Measurements from ENCODE around the gene PNPLA6.

Gene PNPLA6

GRCh38 chr19:7578127-7578526, 42.6 kb downstream of the PNPLA6 start:
- H3K4me3 ChIP-seq (ENCODE audit: low read depth, low read length): no peak overlapping the region
- no peak for DNase-seq (ENCODE audit: low read depth)
- TF ChIP-seq MAX (IDR thresholded peaks at IDR 0.05; ENCODE audit: low read depth, low read length) (no peak), CTCF (IDR thresholded peaks at IDR 0.05; ENCODE audit: low read depth, low read length) (no peak), MYC (IDR thresholded peaks at IDR 0.05; ENCODE audit: low read depth, low read length) (no peak), POLR2A (IDR thresholded peaks at IDR 0.05; ENCODE audit: extremely low read depth, insufficient read length) (no peak)

- TF ChIP-seq MAX (IDR thresholded peaks at IDR 0.05; ENCODE audit: low read depth, low read length): no peak
- TF ChIP-seq POLR2A (IDR thresholded peaks at IDR 0.05; ENCODE audit: extremely low read depth, insufficient read length): no peak
- TF ChIP-seq CTCF (IDR thresholded peaks at IDR 0.05; ENCODE audit: low read depth, low read length): no peak
- TF ChIP-seq MYC (IDR thresholded peaks at IDR 0.05; ENCODE audit: low read depth, low read length): no peak
- no peak for DNase-seq (ENCODE audit: low read depth)
- no peak overlapping the region for H3K4me3 ChIP-seq (ENCODE audit: low read depth, low read length)
Measured at GRCh38 chr19:7579182-7579581, 43.7 kb downstream of the PNPLA6 start.

GRCh38 chr19:7582446-7582845, 46.9 kb downstream of the PNPLA6 start:
- no peak for TF ChIP-seq POLR2A (IDR thresholded peaks at IDR 0.05; ENCODE audit: extremely low read depth, insufficient read length)
- no peak for TF ChIP-seq MYC (IDR thresholded peaks at IDR 0.05; ENCODE audit: low read depth, low read length)
- no peak for TF ChIP-seq CTCF (IDR thresholded peaks at IDR 0.05; ENCODE audit: low read depth, low read length)
- TF ChIP-seq MAX (IDR thresholded peaks at IDR 0.05; ENCODE audit: low read depth, low read length): no peak
- no peak overlapping the region for H3K4me3 ChIP-seq (ENCODE audit: low read depth, low read length)
- no peak for DNase-seq (ENCODE audit: low read depth)

GRCh38 chr19:7589822-7590221, 54.3 kb downstream of the PNPLA6 start:
- no peak overlapping the region for H3K4me3 ChIP-seq (ENCODE audit: low read depth, low read length)
- DNase-seq (ENCODE audit: low read depth): no peak
- TF ChIP-seq CTCF (IDR thresholded peaks at IDR 0.05; ENCODE audit: low read depth, low read length) (no peak), MYC (IDR thresholded peaks at IDR 0.05; ENCODE audit: low read depth, low read length) (no peak)

GRCh38 chr19:7590256-7590655, 54.7 kb downstream of the PNPLA6 start:
- DNase-seq (ENCODE audit: low read depth): no peak
- TF ChIP-seq CTCF (IDR thresholded peaks at IDR 0.05; ENCODE audit: low read depth, low read length) (no peak), MAX (IDR thresholded peaks at IDR 0.05; ENCODE audit: low read depth, low read length) (no peak), MYC (IDR thresholded peaks at IDR 0.05; ENCODE audit: low read depth, low read length) (no peak), POLR2A (IDR thresholded peaks at IDR 0.05; ENCODE audit: extremely low read depth, insufficient read length) (no peak)
- no peak overlapping the region for H3K4me3 ChIP-seq (ENCODE audit: low read depth, low read length)

- no peak for DNase-seq (ENCODE audit: low read depth)
- no peak within 1 kb of the TSS for H3K4me3 ChIP-seq (ENCODE audit: low read depth, low read length)
- no peak for TF ChIP-seq CTCF (IDR thresholded peaks at IDR 0.05; ENCODE audit: low read depth, low read length)
- no peak for TF ChIP-seq POLR2A (IDR thresholded peaks at IDR 0.05; ENCODE audit: extremely low read depth, insufficient read length)
- TF ChIP-seq MAX (IDR thresholded peaks at IDR 0.05; ENCODE audit: low read depth, low read length): no peak
- no peak for TF ChIP-seq MYC (IDR thresholded peaks at IDR 0.05; ENCODE audit: low read depth, low read length)
Measured at GRCh38 chr19:7595466-7596133, 60.1 kb downstream of the PNPLA6 start, which contains the start of gene CAMSAP3. TSS of gene CAMSAP3 (plus strand) at chr19:7595863. CDS start at chr19:7596003, 140 bp downstream.
